RWPE2 (cell line): ENCODE results near the gene ADAMTS6.

ENCODE experiments used
- ATAC-seq: fragments of 200-7000 bp; cut with Tn5 transposase; 3 replicates; pipeline ENCODE4 v1.9.1; 2021; ENCODE audit warnings: low read depth
- DNase-seq: peaks from one replicate; pipeline ENCODE4 v3.0.0-alpha.2; 2020; ENCODE audit warnings: low spot score
- H3K27ac ChIP-seq: fragments of 450-650 bp; 2 replicates; pipeline ENCODE4 v1.5.1; 2017; ENCODE audit warnings: mild to moderate bottlenecking; ENCODE audit not compliant: poor library complexity, severe bottlenecking
- H3K27me3 ChIP-seq: fragments of 250-450 bp; sonication (Bioruptor Pico); 2 replicates; pipeline ENCODE4 v1.5.1; 2021; ENCODE audit warnings: mild to moderate bottlenecking, moderate library complexity; ENCODE audit not compliant: insufficient read depth, poor library complexity, severe bottlenecking
- H3K36me3 ChIP-seq: fragments of 250-450 bp; sonication (Bioruptor Pico); 2 replicates; pipeline ENCODE4 v1.5.1; 2020; ENCODE audit warnings: low read depth, mild to moderate bottlenecking, moderate library complexity
- H3K4me1 ChIP-seq: fragments of 250-450 bp; sonication (Bioruptor Pico); 2 replicates; pipeline ENCODE4 v1.5.1; 2021; ENCODE audit warnings: mild to moderate bottlenecking, moderate library complexity; ENCODE audit not compliant: insufficient read depth, poor library complexity, severe bottlenecking
- H3K4me3 ChIP-seq: fragments of 250-450 bp; sonication (Bioruptor Pico); 2 replicates; pipeline ENCODE4 v1.5.1; 2021; ENCODE audit warnings: mild to moderate bottlenecking, moderate library complexity; ENCODE audit not compliant: severe bottlenecking
- H3K9me3 ChIP-seq: fragments of 250-450 bp; sonication (Bioruptor Pico); 2 replicates; pipeline ENCODE4 v1.5.1; 2021; ENCODE audit warnings: mild to moderate bottlenecking, moderate library complexity; ENCODE audit not compliant: severe bottlenecking
- TF ChIP-seq, protein P1 (sequence below): fragments of 450-650 bp; IDR thresholded peaks from one replicate; pipeline ENCODE4 v1.5.1; 2017; ENCODE audit warnings: mild to moderate bottlenecking, moderate library complexity; ENCODE audit not compliant: poor library complexity, severe bottlenecking

ADAMTS6 gene

DNA sequence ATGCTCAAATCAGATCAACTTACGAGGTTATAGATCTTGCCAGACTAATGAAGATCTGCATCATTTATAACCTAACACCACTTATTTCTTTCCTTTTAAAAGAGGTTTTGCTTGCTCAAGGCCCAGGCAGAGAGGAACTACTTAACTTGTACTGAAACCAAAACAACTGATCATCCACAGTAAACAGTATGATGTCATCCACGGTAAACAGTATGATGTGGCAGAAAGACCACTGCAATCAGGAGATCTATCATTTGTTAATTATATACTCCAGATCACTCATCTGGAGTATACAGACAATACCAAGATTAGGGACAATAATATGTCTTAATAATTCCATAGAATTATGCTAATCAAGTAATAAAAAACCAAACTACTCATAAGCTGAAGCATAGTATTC lies 116.8 kb downstream of the ADAMTS6 start:
- Histone ChIP-seq H3K4me1 (no peaks in the 10 kb centered on the region), H3K9me3 (no peaks in the 10 kb centered on the region), H3K36me3 (no peaks in the 10 kb centered on the region; the same call in 1 of the 2 replicates), H3K4me3 (no peak overlapping the region), H3K27ac (no peak overlapping the region), H3K27me3 (no peaks in the 10 kb centered on the region)
- TF ChIP-seq, protein P1, sequence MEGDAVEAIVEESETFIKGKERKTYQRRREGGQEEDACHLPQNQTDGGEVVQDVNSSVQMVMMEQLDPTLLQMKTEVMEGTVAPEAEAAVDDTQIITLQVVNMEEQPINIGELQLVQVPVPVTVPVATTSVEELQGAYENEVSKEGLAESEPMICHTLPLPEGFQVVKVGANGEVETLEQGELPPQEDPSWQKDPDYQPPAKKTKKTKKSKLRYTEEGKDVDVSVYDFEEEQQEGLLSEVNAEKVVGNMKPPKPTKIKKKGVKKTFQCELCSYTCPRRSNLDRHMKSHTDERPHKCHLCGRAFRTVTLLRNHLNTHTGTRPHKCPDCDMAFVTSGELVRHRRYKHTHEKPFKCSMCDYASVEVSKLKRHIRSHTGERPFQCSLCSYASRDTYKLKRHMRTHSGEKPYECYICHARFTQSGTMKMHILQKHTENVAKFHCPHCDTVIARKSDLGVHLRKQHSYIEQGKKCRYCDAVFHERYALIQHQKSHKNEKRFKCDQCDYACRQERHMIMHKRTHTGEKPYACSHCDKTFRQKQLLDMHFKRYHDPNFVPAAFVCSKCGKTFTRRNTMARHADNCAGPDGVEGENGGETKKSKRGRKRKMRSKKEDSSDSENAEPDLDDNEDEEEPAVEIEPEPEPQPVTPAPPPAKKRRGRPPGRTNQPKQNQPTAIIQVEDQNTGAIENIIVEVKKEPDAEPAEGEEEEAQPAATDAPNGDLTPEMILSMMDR = no peak
- no peak for ATAC-seq
- no peak for DNase-seq

DNA sequence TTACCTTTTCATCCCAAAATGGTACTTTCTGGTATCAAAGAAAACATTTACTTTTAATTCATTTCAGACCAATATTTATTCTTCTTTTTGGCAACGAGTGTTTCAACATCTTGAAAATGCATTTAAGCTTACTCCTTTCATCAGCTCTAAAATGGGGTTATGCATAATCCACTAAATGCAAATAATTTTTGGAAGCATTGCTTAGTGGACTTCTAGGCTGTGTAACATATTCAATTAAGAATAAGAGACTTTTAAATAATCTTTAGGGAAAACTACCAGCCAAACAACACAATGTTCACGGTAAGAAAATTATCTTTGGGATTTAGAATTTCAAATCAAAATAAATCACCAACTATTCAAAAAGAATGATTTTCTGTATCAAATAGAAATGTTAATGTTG lies 118.2 kb downstream of the ADAMTS6 start:
- Histone ChIP-seq H3K4me3 (no peak overlapping the region), H3K9me3 (no peaks in the 10 kb centered on the region), H3K36me3 (no peaks in the 10 kb centered on the region; the same call in 1 of the 2 replicates), H3K27ac (no peak overlapping the region), H3K4me1 (no peaks in the 10 kb centered on the region), H3K27me3 (no peaks in the 10 kb centered on the region)
- TF ChIP-seq, protein P1 = no peak
- no peak for ATAC-seq
- DNase-seq = no peak

DNA sequence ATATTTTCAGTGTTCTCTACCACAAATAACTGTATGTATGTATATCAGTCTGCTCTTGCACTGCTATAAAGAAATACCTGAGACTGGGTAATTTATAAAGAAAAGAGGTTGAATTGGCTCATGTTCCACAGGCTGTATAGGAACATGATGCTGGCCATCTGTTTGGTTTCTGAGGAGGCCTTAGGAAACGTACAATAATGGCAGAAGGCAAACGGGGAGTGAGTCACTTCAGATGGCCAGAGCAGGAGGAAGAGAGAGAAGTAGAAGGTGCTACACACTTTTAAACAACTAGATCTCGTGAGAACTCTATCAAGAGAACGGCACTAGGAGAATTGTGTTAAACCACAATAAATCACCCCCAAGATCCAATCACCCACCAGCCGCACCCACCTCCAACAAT lies 121.7 kb downstream of the ADAMTS6 start:
- DNase-seq (no peak), ATAC-seq (no peak)
- no peak overlapping the region for H3K27ac ChIP-seq
- TF ChIP-seq, protein P1 = no peak
- H3K4me1 ChIP-seq = no peaks in the 10 kb centered on the region
- no peaks in the 10 kb centered on the region for H3K9me3 ChIP-seq
- peaks cover 5% of the 10 kb centered on the region; the same call in 1 of the 2 replicates for H3K36me3 ChIP-seq
- no peaks in the 10 kb centered on the region for H3K27me3 ChIP-seq
- no peak overlapping the region for H3K4me3 ChIP-seq

GRCh38 chr5:65359569-65359968 lies 122.2 kb downstream of the ADAMTS6 start:
- ATAC-seq (no peak), DNase-seq (no peak)
- H3K4me3 ChIP-seq = no peak overlapping the region
- H3K27ac ChIP-seq = no peak overlapping the region
- no peaks in the 10 kb centered on the region for H3K9me3 ChIP-seq
- H3K36me3 ChIP-seq = peaks cover 5% of the 10 kb centered on the region; the same call in 1 of the 2 replicates
- TF ChIP-seq, protein P1 = no peak
- no peaks in the 10 kb centered on the region for H3K4me1 ChIP-seq
- H3K27me3 ChIP-seq = no peaks in the 10 kb centered on the region

- Histone ChIP-seq H3K9me3 (no peaks in the 10 kb centered on the region), H3K4me1 (no peaks in the 10 kb centered on the region), H3K27ac (no peak overlapping the region), H3K36me3 (peaks cover 5% of the 10 kb centered on the region; the same call in 1 of the 2 replicates), H3K27me3 (no peaks in the 10 kb centered on the region), H3K4me3 (no peak overlapping the region)
- ATAC-seq = no peak
- TF ChIP-seq, protein P1 = no peak
- no peak for DNase-seq
These were observed 125.4 kb downstream of the ADAMTS6 start for GRCh38 chr5:65356274-65356673.
